ENCODE results near the gene PPM1D.

The PPM1D gene

DNA sequence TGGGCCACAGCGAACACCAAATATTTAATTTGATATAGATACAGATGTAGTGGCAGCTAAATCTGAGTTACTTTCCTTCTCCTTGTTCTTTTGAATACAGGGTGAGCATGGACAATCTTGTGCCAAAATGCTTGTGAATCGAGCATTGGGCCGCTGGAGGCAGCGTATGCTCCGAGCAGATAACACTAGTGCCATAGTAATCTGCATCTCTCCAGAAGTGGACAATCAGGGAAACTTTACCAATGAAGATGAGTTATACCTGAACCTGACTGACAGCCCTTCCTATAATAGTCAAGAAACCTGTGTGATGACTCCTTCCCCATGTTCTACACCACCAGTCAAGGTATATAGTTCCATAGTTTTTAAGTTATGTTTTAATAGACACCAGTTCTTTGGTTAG is 56.5 kb downstream of the PPM1D start:
- Histone ChIP-seq H3F3A (ENCODE audit: insufficient read depth) (peaks cover 2% of the 10 kb centered on the region; the same call in 1 of the 2 replicates), H3K27me3 (ENCODE audit: low read length) (no peaks in the 10 kb centered on the region), H3K27ac (ENCODE audit: low read depth, low read length) (no peak overlapping the region), H3K36me3 (ENCODE audit: low read length) (peaks cover 8% of the 10 kb centered on the region), H3K79me2 (ENCODE audit: insufficient read depth, low read length) (peaks cover 32% of the 10 kb centered on the region), H3K9me3 (ENCODE audit: insufficient read depth, low read length) (no peaks in the 10 kb centered on the region), H2AFZ (ENCODE audit: low read depth, low read length, severe bottlenecking) (no peak overlapping the region), H4K20me1 (ENCODE audit: low read depth, low read length) (no peaks in the 10 kb centered on the region; the same call in 1 of the 2 replicates), H3K9me2 (replicated peaks; ENCODE audit: insufficient read depth, low read length) (no peaks in the 10 kb centered on the region), H3K4me3 (ENCODE audit: insufficient read depth, low read length, poor library complexity, severe bottlenecking) (no peak overlapping the region), H3K9ac (ENCODE audit: low read length) (no peak overlapping the region), H3K4me2 (ENCODE audit: low read depth, low read length, poor library complexity, severe bottlenecking) (no peak overlapping the region)
- TF ChIP-seq EZH2phosphoT487 (conservative IDR thresholded peaks at IDR 0.05; ENCODE audit: low read length): no peak
- TF ChIP-seq, protein P1, sequence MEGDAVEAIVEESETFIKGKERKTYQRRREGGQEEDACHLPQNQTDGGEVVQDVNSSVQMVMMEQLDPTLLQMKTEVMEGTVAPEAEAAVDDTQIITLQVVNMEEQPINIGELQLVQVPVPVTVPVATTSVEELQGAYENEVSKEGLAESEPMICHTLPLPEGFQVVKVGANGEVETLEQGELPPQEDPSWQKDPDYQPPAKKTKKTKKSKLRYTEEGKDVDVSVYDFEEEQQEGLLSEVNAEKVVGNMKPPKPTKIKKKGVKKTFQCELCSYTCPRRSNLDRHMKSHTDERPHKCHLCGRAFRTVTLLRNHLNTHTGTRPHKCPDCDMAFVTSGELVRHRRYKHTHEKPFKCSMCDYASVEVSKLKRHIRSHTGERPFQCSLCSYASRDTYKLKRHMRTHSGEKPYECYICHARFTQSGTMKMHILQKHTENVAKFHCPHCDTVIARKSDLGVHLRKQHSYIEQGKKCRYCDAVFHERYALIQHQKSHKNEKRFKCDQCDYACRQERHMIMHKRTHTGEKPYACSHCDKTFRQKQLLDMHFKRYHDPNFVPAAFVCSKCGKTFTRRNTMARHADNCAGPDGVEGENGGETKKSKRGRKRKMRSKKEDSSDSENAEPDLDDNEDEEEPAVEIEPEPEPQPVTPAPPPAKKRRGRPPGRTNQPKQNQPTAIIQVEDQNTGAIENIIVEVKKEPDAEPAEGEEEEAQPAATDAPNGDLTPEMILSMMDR (IDR thresholded peaks at IDR 0.05; ENCODE audit: insufficient read depth, low read length, poor library complexity, severe bottlenecking): no peak

DNA sequence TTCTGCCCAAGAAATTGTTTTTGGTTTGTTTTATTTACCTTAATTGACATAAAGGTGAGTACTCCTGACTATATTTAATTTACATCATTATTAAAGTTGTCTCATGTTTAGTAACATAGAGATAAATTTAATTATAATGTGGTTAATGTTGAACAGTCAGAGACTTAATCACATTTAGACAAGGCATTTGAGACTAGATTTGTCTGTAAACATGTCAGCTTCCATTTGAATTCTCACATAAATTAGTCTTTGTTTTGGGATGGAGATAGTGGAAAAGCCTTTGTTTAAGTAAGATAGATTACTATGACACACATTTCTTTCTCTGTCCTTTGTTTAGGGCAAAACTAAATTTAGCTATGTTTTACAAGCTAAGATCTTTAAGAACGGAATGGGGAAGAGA is 59.2 kb downstream of the PPM1D start:
- Histone ChIP-seq H4K20me1 (ENCODE audit: low read depth, low read length) (no peaks in the 10 kb centered on the region), H3K9ac (ENCODE audit: low read length) (no peak overlapping the region), H3K4me2 (ENCODE audit: low read depth, low read length, poor library complexity, severe bottlenecking) (no peak overlapping the region), H3K4me3 (ENCODE audit: insufficient read depth, low read length, poor library complexity, severe bottlenecking) (no peak overlapping the region), H2AFZ (ENCODE audit: low read depth, low read length, severe bottlenecking) (no peak overlapping the region), H3K27me3 (ENCODE audit: low read length) (no peaks in the 10 kb centered on the region), H3K79me2 (ENCODE audit: insufficient read depth, low read length) (peaks cover 12% of the 10 kb centered on the region), H3K9me3 (ENCODE audit: insufficient read depth, low read length) (no peaks in the 10 kb centered on the region), H3F3A (ENCODE audit: insufficient read depth) (no peaks in the 10 kb centered on the region), H3K9me2 (replicated peaks; ENCODE audit: insufficient read depth, low read length) (no peaks in the 10 kb centered on the region), H3K27ac (ENCODE audit: low read depth, low read length) (no peak overlapping the region), H3K36me3 (ENCODE audit: low read length) (peaks cover 9% of the 10 kb centered on the region)
- TF ChIP-seq, protein P1 (IDR thresholded peaks at IDR 0.05; ENCODE audit: insufficient read depth, low read length, poor library complexity, severe bottlenecking): no peak
- TF ChIP-seq EZH2phosphoT487 (conservative IDR thresholded peaks at IDR 0.05; ENCODE audit: low read length): no peak

DNA sequence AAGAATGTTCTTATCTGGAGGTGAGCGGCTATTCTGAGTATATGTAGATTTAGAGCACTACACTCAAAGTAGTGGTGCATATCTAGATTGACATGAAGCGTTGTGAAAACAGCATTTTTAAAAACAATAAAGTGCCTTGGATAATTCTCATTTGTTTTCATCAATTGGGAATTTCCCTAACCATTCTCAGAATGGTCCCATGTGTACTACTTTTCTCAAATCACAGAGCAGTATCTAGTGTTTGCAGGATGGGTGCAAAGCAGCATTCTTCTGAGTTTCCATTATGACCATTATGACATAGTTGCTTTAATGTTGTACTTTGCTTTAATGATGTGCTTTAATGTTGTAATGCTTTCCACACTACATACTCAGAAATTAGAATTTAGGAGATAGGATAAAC is 61.5 kb downstream of the PPM1D start:
- Histone ChIP-seq H3K27ac (ENCODE audit: low read depth, low read length) (no peak overlapping the region), H3K79me2 (ENCODE audit: insufficient read depth, low read length) (no peaks in the 10 kb centered on the region), H3K36me3 (ENCODE audit: low read length) (peaks cover 12% of the 10 kb centered on the region), H3K27me3 (ENCODE audit: low read length) (no peaks in the 10 kb centered on the region), H4K20me1 (ENCODE audit: low read depth, low read length) (no peaks in the 10 kb centered on the region), H3K9me3 (ENCODE audit: insufficient read depth, low read length) (no peaks in the 10 kb centered on the region), H3K9ac (ENCODE audit: low read length) (no peak overlapping the region), H3K9me2 (replicated peaks; ENCODE audit: insufficient read depth, low read length) (no peaks in the 10 kb centered on the region), H3F3A (ENCODE audit: insufficient read depth) (no peaks in the 10 kb centered on the region), H3K4me3 (ENCODE audit: insufficient read depth, low read length, poor library complexity, severe bottlenecking) (no peak overlapping the region), H2AFZ (ENCODE audit: low read depth, low read length, severe bottlenecking) (no peak overlapping the region), H3K4me2 (ENCODE audit: low read depth, low read length, poor library complexity, severe bottlenecking) (no peak overlapping the region)
- TF ChIP-seq EZH2phosphoT487 (conservative IDR thresholded peaks at IDR 0.05; ENCODE audit: low read length): no peak
- TF ChIP-seq, protein P1 (IDR thresholded peaks at IDR 0.05; ENCODE audit: insufficient read depth, low read length, poor library complexity, severe bottlenecking): no peak
